Germinal center (tissue), 1 donor: ENCODE measurements around the gene MYO7A.

Experiments used
- DNase-seq: peaks from one replicate; pipeline ENCODE4 v3.0.0; 2012; ENCODE audit warnings: mixed read lengths, low spot score

MYO7A gene

GRCh38 chr11:77165066-77165465 is 37.0 kb downstream of the MYO7A start:
- DNase-seq: no peak

GRCh38 chr11:77166021-77166420 is 38.0 kb downstream of the MYO7A start:
- DNase-seq: no peak

- no peak for DNase-seq
Observed at GRCh38 chr11:77167111-77167626, 39.1 kb downstream of the MYO7A start.

- no peak for DNase-seq
Observed at GRCh38 chr11:77167791-77168190, 39.7 kb downstream of the MYO7A start.

DNA sequence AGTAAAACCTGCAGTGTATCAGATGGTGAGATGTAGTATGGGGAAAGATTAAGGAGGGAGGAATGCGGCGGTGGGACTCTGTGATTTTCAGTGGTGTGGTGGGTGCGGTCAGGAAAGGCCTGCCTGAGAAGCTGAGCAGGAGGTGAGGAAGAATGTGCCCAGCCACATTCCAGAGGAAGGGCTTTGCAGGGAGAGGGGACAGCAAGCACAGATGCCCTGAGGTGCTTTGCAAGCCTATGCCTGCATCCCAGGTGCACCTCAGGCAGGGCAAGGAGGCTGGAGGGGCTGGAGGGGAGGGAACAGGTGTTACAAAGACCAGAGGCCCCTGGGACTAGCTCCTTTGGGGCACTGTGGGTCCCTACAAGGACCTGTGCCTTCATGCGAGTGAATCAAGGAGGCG is 42.1 kb downstream of the MYO7A start:
- DNase-seq: no peak

DNA sequence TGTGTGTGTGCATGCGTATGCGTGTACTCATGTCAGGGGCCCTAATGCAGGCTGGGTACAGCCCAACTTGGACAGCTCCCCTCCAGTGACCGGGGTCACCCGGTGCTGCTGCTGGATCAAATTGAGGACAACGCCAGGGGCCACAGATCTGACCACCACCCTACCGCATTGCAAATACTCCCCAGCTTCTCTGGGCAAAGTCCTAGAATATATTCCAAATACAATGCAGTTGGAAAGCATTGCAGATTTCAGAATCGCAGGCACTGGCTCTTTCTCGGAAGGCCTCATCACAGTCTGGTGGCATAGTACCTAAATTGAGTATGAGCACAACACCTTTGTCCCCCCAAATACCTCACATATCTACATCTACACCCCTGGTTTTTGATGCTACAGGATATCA is 43.2 kb downstream of the MYO7A start:
- no peak for DNase-seq

GRCh38 chr11:77171885-77172665 is 44.0 kb downstream of the MYO7A start:
- DNase-seq: no peak

DNA sequence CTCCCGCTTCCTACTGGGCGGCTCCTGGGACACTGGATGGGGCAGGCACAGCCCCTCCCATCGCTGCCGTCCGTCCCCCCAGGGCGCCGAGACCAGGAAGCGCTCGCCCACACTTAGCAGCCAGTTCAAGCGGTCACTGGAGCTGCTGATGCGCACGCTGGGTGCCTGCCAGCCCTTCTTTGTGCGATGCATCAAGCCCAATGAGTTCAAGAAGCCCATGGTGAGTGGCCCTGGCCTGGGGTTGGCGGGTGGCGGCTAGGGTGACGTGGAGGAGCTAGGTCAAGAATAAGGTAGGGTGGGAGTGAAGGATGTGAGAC is 44.6 kb downstream of the MYO7A start:
- no peak for DNase-seq

GRCh38 chr11:77173494-77173893 is 45.4 kb downstream of the MYO7A start:
- DNase-seq: no peak

DNA sequence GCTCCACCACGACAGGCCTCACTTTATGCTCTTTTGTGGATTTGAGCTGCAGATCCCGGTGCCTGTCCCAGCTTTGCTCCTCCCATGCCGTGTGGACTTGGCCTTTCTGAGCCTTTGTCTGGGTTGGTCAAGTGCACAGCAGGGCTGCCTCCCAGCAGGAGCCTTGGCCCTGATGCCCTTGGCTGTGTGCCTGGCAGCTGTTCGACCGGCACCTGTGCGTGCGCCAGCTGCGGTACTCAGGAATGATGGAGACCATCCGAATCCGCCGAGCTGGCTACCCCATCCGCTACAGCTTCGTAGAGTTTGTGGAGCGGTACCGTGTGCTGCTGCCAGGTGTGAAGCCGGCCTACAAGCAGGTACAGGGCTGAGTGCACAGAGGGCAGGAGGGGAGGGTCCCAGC is 46.5 kb downstream of the MYO7A start:
- no peak for DNase-seq

GRCh38 chr11:77175021-77175842 is 47.2 kb downstream of the MYO7A start:
- DNase-seq: no peak

DNA sequence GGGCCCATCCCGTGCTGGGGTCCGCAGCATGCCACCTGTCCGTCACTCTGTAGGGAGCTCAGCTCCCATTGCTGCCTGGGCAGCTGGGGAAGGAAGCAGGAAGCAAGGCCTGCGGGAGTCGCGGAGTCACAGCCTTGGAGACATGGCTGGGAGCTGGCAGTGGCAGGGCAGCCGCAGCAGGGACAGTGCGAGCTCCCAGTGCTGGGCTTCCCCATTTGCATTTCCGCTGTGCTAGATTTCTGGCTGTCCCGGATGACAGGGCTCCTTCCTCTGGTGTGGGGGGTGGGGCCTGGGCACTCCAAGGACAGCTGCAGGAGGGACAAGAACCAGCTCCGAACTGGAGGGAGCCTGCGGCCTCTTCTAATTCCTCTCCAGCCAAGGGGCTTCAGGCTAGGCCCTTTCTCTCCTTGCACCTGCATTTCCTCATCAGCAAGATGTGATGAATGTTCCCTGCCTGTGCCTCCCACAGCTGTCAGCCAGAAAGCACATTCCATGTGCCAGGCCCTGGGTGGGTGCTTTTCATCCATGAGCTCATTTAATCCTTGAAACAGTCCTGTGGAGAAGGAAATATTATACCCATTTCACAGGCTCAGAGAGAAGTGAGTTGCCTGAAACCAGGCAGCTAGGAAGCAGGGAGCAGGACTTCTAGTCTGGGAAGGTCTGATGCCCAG is 48.0 kb downstream of the MYO7A start:
- DNase-seq: peak; percentile 26

GRCh38 chr11:77176996-77177395 is 49.0 kb downstream of the MYO7A start:
- DNase-seq: no peak

DNA sequence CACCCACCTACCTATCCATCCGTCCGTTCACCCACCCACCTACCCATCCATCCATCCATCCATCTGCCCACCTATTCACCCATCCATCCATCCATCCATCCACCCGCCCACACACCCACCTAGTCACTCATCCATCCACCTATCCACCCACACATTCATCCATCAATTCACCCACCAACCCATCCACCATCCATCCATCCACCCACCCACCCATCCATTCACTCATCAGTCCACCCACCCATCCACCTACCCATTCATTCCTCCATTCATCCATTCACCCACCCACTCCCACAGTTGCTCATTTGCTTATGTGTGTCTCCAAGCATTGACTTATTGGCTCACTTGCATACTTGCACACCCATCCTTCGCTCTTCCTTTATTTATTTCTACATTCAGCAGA is 50.1 kb downstream of the MYO7A start:
- DNase-seq: no peak

DNA sequence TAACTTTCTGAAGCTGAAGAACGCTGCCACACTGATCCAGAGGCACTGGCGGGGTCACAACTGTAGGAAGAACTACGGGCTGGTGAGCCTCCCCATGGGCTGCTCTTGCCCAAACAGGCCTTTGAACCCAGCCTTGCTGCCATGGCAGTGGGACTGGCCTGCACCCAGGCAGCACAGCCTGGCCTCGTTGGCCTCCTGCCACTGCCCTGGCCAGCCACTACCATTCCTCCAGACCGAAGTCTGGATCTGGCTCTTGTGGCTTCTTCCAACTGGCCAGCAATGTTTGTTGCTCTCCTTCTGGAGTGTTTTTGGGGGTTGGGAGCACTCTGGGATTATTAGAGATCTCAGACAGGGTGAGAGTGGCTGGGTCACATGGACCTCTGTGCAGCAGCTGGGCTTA is 51.0 kb downstream of the MYO7A start:
- no peak for DNase-seq

DNA sequence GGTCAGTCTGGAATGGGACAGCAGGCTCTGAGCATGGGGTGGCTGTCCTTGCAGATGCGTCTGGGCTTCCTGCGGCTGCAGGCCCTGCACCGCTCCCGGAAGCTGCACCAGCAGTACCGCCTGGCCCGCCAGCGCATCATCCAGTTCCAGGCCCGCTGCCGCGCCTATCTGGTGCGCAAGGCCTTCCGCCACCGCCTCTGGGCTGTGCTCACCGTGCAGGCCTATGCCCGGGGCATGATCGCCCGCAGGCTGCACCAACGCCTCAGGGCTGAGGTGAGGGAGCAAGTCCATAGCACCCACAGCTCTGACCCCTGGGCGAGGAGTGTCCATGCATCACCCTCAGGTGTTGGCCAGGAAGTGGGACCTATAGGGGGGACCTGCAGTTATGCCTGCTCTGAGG is 51.6 kb downstream of the MYO7A start:
- no peak for DNase-seq

GRCh38 chr11:77180346-77180745 is 52.3 kb downstream of the MYO7A start:
- no peak for DNase-seq

DNA sequence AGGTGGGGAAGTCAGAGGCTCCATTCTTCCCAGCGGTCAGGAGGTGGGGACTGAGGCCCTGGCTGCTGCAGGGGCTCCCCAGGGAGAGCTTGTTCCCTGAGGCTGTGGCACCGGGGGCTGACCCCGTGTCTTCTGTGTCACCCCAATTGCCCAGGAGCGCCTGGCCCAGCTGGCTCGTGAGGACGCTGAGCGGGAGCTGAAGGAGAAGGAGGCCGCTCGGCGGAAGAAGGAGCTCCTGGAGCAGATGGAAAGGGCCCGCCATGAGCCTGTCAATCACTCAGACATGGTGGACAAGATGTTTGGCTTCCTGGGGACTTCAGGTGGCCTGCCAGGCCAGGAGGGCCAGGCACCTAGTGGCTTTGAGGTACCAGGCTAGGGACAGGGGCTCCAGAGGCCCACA is 53.2 kb downstream of the MYO7A start:
- DNase-seq: no peak

DNA sequence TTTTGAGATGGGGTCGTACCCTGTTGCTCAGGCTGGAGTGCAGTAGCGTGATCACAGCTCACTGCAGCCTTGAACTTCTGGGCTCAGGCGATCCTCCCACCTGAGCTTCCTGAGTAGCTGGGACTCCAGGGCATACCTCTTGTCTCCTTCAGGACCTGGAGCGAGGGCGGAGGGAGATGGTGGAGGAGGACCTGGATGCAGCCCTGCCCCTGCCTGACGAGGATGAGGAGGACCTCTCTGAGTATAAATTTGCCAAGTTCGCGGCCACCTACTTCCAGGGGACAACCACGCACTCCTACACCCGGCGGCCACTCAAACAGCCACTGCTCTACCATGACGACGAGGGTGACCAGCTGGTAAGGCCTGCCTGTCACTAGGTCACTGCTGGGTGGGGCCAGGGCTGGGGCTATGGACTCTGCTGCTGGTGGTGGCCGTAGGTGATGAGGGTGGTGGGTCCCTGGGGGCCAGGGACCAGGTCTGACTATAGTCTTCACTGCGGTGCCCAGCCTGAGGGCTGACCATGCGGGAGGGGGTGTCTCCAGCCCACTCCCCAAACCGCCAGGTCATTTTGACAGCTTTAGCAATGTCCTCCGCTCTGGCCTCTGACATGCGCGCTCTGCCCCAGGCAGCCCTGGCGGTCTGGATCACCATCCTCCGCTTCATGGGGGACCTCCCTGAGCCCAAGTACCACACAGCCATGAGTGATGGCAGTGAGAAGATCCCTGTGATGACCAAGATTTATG is 53.9 kb downstream of the MYO7A start:
- DNase-seq: no peak

- DNase-seq: no peak
Observed at GRCh38 chr11:77182542-77183430, 54.7 kb downstream of the MYO7A start.

- DNase-seq: no peak
Observed at GRCh38 chr11:77183431-77183984, 55.5 kb downstream of the MYO7A start.
